ENCODE data around the gene CLPX. TPM values are rescaled to one million over a fixed set of nuclear protein-coding genes. Genes with fewer than 3 reads are reported as not detected.
A peak's percentile ranks its signal among the peaks of the same experiment; 100 is the strongest.

Gene CLPX
- total RNA-seq, 1 donor from 2014 or later = 45.3 TPM

GRCh38 chr15:65215496-65215895 is 30.4 kb upstream of the CLPX start:
- no peaks in the 10 kb centered on the region for H3K36me3 ChIP-seq (ENCODE audit: control insufficient read depth, insufficient read depth, low read length)
- DNase-seq (ENCODE audit: low read depth) (no peak), FAIRE-seq (no peak)
- H3K4me3 ChIP-seq (ENCODE audit: low read depth, low read length) = no peak overlapping the region
- H3K27me3 ChIP-seq (ENCODE audit: control insufficient read depth, insufficient read depth, low read length) = no peaks in the 10 kb centered on the region
- no peak for TF ChIP-seq CTCF (IDR thresholded peaks at IDR 0.05; ENCODE audit: insufficient read depth, low read length, severe bottlenecking)

GRCh38 chr15:65214010-65214409 is 28.9 kb upstream of the CLPX start:
- no peak for FAIRE-seq
- no peaks in the 10 kb centered on the region for H3K27me3 ChIP-seq (ENCODE audit: control insufficient read depth, insufficient read depth, low read length)

GRCh38 chr15:65213241-65213640 is 28.1 kb upstream of the CLPX start:
- DNase-seq (ENCODE audit: low read depth) = no peak
- H3K36me3 ChIP-seq (ENCODE audit: control insufficient read depth, insufficient read depth, low read length) = no peaks in the 10 kb centered on the region
- TF ChIP-seq CTCF (IDR thresholded peaks at IDR 0.05; ENCODE audit: insufficient read depth, low read length, severe bottlenecking) = no peak
- FAIRE-seq = no peak
- H3K27me3 ChIP-seq (ENCODE audit: control insufficient read depth, insufficient read depth, low read length) = no peaks in the 10 kb centered on the region
- no peak overlapping the region for H3K4me3 ChIP-seq (ENCODE audit: low read depth, low read length)

More at GRCh38 chr15:65214010-65214409, 28.9 kb upstream of the CLPX start:
- no peak overlapping the region for H3K4me3 ChIP-seq (ENCODE audit: low read depth, low read length)
- DNase-seq (ENCODE audit: low read depth) = no peak
- no peak for TF ChIP-seq CTCF (IDR thresholded peaks at IDR 0.05; ENCODE audit: insufficient read depth, low read length, severe bottlenecking)
- H3K36me3 ChIP-seq (ENCODE audit: control insufficient read depth, insufficient read depth, low read length) = no peaks in the 10 kb centered on the region

DNA sequence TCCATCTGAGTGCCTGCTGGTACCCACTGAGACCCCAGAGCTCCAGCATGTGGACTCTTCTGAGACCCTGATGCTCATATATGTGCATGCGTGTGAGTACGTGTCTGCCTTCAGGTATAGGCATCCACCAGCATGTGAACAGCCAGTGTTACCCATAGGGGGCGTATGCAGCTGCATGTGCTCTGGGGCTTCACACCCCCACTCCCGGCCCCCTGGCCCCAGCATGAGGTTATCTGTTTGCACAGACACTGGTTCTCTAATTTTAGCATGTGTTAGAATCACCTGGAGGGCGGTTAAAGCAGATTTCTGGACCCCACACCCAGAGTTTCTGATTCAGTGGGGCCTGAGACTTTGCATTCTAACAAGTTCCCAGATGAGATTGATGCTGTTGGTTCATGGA is 27.0 kb upstream of the CLPX start:
- DNase-seq (ENCODE audit: low read depth) (no peak), FAIRE-seq (no peak)
- H3K36me3 ChIP-seq (ENCODE audit: control insufficient read depth, insufficient read depth, low read length) = no peaks in the 10 kb centered on the region
- no peak overlapping the region for H3K4me3 ChIP-seq (ENCODE audit: low read depth, low read length)
- TF ChIP-seq CTCF (IDR thresholded peaks at IDR 0.05; ENCODE audit: insufficient read depth, low read length, severe bottlenecking) = peak; percentile 46
- no peaks in the 10 kb centered on the region for H3K27me3 ChIP-seq (ENCODE audit: control insufficient read depth, insufficient read depth, low read length)

DNA sequence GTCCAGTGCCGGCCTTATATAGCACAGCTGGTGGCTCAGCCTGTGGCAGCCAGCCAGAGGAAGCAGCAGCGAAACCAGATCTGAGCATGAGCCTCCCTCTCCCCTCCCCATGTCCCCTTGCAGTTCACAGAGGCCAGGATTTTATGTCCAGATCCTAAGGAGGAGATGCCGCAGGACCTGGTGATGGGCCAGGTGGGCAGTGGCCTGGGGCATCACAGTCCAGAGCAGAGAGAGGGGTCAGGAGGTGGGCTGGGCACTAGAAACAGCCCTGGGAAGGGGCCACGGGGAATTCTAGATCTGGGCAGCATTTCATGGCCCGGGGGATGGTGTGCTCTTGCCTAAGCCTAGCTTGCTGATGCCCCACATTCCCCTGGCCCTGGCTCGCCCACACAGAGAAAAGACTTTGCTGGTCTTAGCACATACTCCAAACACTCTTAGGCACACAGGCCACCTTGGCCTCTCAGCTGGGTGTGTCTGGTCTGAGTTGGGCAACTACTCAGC is 26.4 kb upstream of the CLPX start:
- H3K4me3 ChIP-seq (ENCODE audit: low read depth, low read length) = no peak overlapping the region
- no peak for DNase-seq (ENCODE audit: low read depth)
- no peaks in the 10 kb centered on the region for H3K27me3 ChIP-seq (ENCODE audit: control insufficient read depth, insufficient read depth, low read length)
- no peak for FAIRE-seq
- no peak for TF ChIP-seq CTCF (IDR thresholded peaks at IDR 0.05; ENCODE audit: insufficient read depth, low read length, severe bottlenecking)
- H3K36me3 ChIP-seq (ENCODE audit: control insufficient read depth, insufficient read depth, low read length) = no peaks in the 10 kb centered on the region

GRCh38 chr15:65210770-65211481 is 25.8 kb upstream of the CLPX start, which contains the start of gene CILP:
Gene CILP (minus strand): TSS chr15:65211473. CDS start chr15:65209755, 1,718 bp downstream.
- no peaks in the 10 kb centered on the region for H3K27me3 ChIP-seq (ENCODE audit: control insufficient read depth, insufficient read depth, low read length)
- DNase-seq (ENCODE audit: low read depth) = no peak
- no peak within 1 kb of the TSS for H3K4me3 ChIP-seq (ENCODE audit: low read depth, low read length)
- H3K36me3 ChIP-seq (ENCODE audit: control insufficient read depth, insufficient read depth, low read length) = no peaks in the 10 kb centered on the region
- FAIRE-seq = no peak
- TF ChIP-seq CTCF (IDR thresholded peaks at IDR 0.05; ENCODE audit: insufficient read depth, low read length, severe bottlenecking) = no peak
